DMS153 treated with DMSO at 0.1 percent for 48 hours (cell line): Measurements from ENCODE around the gene ORMDL1.

ENCODE experiments used
- DNase-seq: peaks from one replicate; lab custom pipeline; 2025; ENCODE audit not compliant: unreplicated experiment; lab: John Stamatoyannopoulos, UW

Gene ORMDL1

DNA sequence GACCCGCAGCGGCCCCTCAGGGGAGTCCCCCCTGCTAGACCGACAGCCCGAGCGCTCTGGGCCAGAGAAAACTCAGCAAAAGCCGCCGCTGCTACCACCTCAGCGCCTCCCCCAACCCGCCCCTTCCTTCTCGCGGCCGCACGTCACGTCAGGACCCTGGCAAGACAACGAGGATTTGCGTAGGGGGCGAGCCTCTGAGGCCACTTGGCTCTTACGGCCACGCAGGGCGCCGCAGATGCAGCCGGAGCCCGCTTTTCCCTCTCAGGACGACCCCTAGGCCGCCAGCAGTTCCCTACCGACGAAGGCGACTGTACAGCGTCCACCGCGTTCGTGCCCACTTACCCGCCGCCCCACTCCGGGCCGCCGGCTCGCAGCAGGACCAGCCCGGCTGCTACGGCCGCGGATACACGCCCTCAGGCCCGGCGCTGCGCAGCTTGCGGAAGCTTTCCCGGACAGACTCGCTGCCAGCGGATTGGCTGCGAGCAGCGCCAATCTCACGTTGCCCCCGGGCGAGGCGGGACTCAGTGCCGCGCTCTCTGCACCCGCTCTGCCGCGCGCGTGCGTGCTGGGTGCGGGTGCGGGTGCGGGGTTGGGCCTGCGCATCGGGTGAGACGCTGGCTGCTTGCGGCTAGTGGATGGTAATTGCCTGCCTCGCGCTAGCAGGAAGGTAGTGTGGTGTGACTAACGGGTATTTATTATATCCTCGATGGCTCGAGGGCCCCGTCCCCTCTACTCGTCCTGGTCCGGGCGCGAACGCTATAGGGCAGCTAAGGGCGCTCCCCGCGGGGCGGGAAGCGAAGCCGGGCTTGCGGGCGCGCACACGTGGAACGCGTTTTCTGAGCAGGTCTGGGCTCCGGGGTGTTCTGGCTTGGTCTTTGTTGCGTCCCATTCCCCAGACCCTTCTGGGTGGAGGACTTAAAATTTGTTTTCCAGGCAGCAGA lies at the start of gene ORMDL1, which contains the start of gene PMS1:
ORMDL1 (minus strand) TSS at position 413 of the 941 bp plus-strand sequence. CDS start 1,744 bp downstream, outside the sequence.
PMS1 (plus strand) TSS at position 524 of the 941 bp plus-strand sequence. CDS start 7,360 bp downstream, outside the sequence.
- peak; percentile 87 for DNase-seq

GRCh38 chr2:189830510-189830909 lies 46.4 kb upstream of the ORMDL1 start:
- DNase-seq: no peak

DNA sequence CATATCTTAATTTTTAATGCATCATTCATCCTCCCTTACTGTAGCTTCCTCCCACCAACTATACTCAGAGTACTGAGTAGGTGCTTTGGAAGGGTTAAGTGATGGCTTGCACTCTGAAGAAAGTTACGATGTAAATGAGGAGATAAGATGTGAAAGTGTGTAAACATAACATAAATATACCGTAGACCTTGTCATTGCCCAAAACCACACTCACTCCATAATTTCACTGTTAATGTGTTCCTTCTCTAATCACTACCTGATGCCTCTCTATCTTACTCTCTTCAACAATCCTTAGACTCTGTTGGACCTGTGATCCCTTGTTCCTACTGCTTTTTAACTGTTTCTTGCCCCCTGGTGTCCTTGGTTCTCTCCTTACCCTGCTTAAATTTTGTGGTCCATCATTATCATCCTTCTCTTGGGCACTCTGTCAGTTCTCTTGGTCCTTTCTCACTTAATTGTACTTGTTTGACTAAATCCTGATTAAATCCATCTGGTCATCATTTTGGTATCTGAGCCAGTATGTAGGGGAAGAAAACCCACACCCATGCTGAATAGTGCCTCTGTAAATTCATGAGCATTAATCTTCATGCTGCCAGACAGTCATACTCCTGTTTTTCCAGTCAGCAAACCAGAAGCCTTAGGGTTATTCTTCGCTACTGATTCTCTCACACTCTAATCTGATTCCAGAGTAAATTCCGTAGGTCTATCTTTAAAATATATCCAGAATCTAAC lies 45.1 kb upstream of the ORMDL1 start:
- DNase-seq: no peak

DNA sequence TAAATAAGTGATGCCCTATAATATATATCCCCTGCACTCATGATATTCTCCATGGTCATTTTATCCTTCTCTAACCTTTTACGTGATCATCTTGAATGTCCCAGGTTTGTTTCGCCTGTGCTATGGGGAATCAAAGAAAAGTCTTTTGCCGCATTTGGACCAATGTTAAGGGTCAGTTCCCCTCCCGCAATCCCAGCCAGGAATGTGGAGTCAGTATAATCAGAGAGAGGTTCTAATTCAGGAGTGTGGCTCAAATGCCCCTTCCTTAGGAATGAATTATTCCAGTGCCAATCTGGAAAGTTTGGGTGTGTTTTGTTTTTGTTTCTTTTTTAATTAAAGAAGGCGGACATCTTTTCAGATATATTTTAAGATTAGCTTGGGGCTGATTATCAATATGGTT lies 41.9 kb upstream of the ORMDL1 start:
- DNase-seq: no peak

- no peak for DNase-seq
Measured at GRCh38 chr2:189824694-189825396, 40.7 kb upstream of the ORMDL1 start.

- DNase-seq: no peak
Measured at GRCh38 chr2:189821953-189822748, 38.0 kb upstream of the ORMDL1 start.

GRCh38 chr2:189819297-189819704 lies 35.2 kb upstream of the ORMDL1 start:
- DNase-seq: no peak

GRCh38 chr2:189818249-189819038 lies 34.3 kb upstream of the ORMDL1 start:
- no peak for DNase-seq

DNA sequence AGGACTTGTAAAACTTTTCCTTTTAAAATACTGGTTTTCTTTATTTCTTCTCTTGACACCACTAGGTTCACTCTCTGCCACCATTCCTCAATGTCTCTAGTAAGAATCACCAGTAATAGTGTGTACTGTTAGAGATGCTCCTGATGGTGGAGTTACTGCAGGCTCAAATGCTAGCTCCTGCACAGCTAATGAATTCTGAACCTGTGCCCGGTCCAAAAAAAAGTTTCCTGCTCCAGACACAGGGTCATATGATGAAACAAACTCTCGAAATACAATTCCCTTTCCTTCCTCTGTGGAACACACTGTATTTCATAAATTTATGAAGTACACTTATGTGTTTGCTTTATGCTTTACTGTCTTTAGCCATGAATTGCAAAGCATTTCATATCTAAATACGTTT lies 19.3 kb upstream of the ORMDL1 start:
- no peak for DNase-seq

GRCh38 chr2:189802396-189802912 lies 18.3 kb upstream of the ORMDL1 start:
- no peak for DNase-seq

DNA sequence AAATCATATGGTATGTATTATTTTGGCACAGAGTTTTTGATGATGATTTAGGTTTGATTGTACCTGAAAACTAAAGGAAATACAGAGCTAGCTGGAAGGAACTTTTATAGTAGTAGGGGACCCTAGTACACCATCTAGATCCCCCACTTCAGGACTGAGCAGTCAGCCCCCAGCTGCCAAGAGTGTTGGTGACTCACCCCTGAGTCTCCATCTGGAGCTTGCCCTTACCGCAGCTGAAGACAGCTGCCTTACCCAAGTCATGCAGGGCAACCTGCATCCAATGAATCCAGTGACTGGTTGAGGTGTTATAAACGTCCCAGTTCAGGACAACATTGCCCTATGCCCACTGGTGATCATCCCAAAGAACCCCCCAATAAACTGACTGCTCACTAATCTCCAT lies 15.4 kb upstream of the ORMDL1 start:
- DNase-seq: no peak

DNA sequence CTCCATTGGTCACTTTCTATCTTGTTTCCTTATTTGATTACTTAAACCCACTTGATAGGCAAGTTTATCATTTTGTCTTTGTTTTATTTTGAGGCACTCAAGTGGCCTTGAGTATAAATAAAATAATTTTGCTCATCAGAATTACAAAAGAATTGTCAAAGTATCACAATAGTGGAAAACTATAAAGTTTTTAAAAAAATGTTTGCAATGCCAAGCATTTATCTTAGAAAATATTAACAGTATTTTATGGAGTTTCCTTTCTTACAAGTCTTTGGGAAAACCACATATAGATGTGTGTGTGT lies 14.8 kb upstream of the ORMDL1 start:
- no peak for DNase-seq

DNA sequence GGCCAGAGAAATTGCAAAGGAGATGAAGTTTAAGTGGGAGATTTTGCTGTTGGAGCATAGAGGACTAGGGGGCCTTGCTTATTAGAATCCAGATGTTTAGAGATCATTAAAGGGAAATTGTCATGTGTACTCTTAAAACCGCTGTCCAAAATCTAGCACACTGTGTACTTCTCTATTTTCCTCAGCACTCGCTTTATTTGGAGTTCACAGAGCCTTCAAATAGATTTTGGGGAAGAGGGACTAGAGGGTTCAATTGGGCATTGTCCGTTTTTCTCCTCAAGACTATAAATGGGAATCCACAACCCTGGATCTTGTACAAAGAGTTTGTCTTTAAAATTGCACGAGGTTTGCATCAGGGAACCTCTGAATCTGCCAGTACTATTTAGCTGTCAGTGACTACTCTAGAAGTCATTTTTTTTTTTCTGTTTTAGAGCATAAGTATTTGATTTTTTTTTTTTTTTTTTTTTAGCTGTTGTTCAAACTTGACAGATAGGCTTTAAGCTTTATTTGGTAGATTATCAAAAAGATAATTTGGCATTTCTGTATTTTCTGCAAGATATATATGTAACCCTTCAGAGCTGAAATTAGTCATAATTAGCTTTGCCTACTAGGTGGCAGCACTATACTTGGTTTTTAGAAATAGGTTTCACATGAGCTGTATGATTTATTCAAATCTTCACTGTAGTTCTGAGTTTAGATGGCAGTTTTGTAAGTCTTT lies 14.3 kb upstream of the ORMDL1 start:
- peak; percentile 35 for DNase-seq

DNA sequence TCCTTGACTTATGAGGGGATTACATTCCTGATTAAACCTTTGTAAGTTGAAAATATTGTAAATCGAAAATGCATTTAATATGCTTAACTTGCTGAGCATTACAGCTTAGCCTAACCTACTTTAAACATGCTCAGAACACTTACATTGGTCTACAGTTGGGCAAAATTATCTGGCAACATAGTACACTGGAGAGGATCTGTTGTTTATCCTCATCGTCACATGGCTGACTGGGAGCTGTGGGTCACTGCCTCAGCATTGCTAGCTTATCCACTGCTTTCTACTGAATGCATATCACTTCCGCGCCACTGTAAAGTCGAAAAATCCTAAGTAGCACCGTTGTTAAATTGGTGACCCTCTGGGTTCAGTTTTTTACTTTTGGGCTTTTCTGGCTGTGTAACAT lies 13.8 kb upstream of the ORMDL1 start:
- no peak for DNase-seq

DNA sequence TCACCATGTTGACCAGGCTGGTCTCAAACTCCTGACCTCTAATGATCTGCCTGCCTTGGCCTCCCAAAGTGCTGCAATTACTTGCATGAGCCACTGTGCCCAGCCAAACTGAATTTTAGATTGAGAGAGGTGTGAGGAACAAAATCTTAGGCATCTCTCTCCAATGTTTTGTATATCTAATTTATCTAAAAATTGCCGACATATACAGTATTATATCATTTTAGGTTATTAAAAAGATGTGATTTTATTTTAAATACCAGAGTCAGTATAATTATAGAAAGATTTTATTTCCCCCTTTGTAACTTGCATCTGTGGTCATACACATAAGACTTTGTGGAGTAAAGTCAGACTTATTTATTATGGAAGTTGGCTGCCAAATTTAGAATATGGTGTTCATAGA lies 10.2 kb upstream of the ORMDL1 start:
- DNase-seq: no peak

DNA sequence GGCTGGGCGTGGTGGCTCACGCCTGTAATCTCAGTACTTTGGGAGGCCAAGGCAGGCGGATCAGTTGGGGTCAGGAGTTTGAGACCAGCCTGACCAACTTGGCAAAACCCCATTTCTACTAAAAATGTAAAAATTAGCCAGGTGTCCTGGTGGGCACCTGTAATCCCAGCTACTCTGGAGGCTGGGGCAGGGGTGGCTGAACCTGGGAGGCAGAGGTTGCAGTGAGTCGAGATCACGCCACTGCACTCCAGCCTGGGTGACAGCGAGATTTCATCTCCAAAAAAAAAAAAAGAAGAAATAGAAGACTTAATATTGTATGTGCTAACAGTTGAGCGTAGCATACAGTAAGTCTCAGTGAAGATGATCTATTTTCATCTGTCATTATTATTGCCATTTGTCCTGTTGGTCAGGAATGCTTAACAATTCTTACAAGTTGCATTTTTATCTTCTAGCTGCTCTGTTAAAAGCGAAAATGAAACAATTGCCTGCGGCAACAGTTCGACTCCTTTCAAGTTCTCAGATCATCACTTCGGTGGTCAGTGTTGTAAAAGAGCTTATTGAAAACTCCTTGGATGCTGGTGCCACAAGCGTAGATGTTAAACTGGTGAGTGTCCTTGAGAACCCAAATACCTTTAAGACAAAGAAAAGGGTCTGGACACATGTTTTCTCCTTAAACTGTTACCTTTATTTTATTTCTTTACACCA lies 7.4 kb upstream of the ORMDL1 start:
- DNase-seq: no peak

- no peak for DNase-seq
Measured at GRCh38 chr2:189783451-189783926, 650 bp downstream of the ORMDL1 start.

GRCh38 chr2:189782221-189782671 lies 1.9 kb downstream of the ORMDL1 start:
- no peak for DNase-seq
